Neuronal stem cell (in vitro differentiated cells): Measurements from ENCODE around the gene MAGED4B.
"Not testable (repeated sequence)": the region's sequence is repeated elsewhere in the genome, so short reads cannot be mapped to it uniquely, and the experiment has no call there.

Source experiments
- DNase-seq: peaks from one replicate; pipeline ENCODE4 v3.0.0-alpha.2; 2013; ENCODE audit warnings: low spot score
- H2AFZ ChIP-seq: one replicate; pipeline ENCODE4 v1.6.1; 2013; ENCODE audit warnings: mild to moderate bottlenecking, low read length, inconsistent platforms
- H2AK5ac ChIP-seq: 2 replicates; pipeline ENCODE4 v1.6.1; 2013; ENCODE audit warnings: low read depth, mild to moderate bottlenecking, inconsistent platforms, low read length, moderate library complexity, mixed read lengths
- H2BK120ac ChIP-seq: 2 replicates; pipeline ENCODE4 v1.6.1; 2013; ENCODE audit warnings: low read depth, mild to moderate bottlenecking, inconsistent platforms, low read length, moderate library complexity, mixed read lengths
- H2BK12ac ChIP-seq: one replicate; pipeline ENCODE4 v1.6.1; 2013; ENCODE audit warnings: low read length, inconsistent platforms
- H2BK15ac ChIP-seq: 2 replicates; pipeline ENCODE4 v1.6.1; 2013; ENCODE audit warnings: mild to moderate bottlenecking, low read length, inconsistent platforms, mixed read lengths
- H2BK5ac ChIP-seq: one replicate; pipeline ENCODE4 v1.6.1; 2013; ENCODE audit warnings: inconsistent platforms, mild to moderate bottlenecking, low read length, moderate library complexity
- H3K14ac ChIP-seq: one replicate; pipeline ENCODE4 v1.6.1; 2013; ENCODE audit warnings: low read length, inconsistent platforms
- H3K18ac ChIP-seq: 2 replicates; pipeline ENCODE4 v1.6.1; 2013; ENCODE audit warnings: low read length, inconsistent platforms
- H3K23ac ChIP-seq: 2 replicates; pipeline ENCODE4 v1.6.1; 2013; ENCODE audit warnings: low read depth, mild to moderate bottlenecking, mixed read lengths, low read length, inconsistent platforms; ENCODE audit not compliant: poor library complexity
- H3K27ac ChIP-seq: replicated peaks from 3 replicates; pipeline ENCODE4 v1.5.1; 2013; ENCODE audit warnings: low read length, inconsistent platforms
- H3K27me3 ChIP-seq, 3 experiments: 2 replicates each; pipeline ENCODE4 v1.6.1; 2013; ENCODE audit warnings: low read length in 3 of 3, mild to moderate bottlenecking in 2 of 3, inconsistent platforms in 1 of 3, low read depth in 1 of 3, mixed read lengths in 1 of 3, moderate library complexity in 1 of 3; ENCODE audit not compliant: control insufficient read depth in 3 of 3, insufficient read depth in 3 of 3
- H3K36me3 ChIP-seq, 2 donors: replicated peaks in 1 of 2; 2 replicates each; pipeline ENCODE4 v1.6.1; 2013; ENCODE audit warnings: low read length in 2 of 2; ENCODE audit not compliant: control insufficient read depth in 2 of 2, insufficient read depth in 2 of 2
- H3K4ac ChIP-seq: 2 replicates; pipeline ENCODE4 v1.6.1; 2013; ENCODE audit warnings: inconsistent platforms, mild to moderate bottlenecking, low read length, moderate library complexity
- H3K4me1 ChIP-seq, 2 donors: 1 replicate in 1 of 2; 2 replicates in 1 of 2; pipeline ENCODE4 v1.6.1; 2013; ENCODE audit warnings: low read length in 2 of 2, low read depth in 1 of 2; ENCODE audit not compliant: control insufficient read depth in 2 of 2, insufficient read depth in 1 of 2
- H3K4me2 ChIP-seq: one replicate; pipeline ENCODE4 v1.6.1; 2013; ENCODE audit warnings: mild to moderate bottlenecking, low read length, inconsistent platforms; ENCODE audit not compliant: insufficient read depth, poor library complexity, severe bottlenecking
- H3K4me3 ChIP-seq, 2 donors: 2 replicates each; pipeline ENCODE4 v1.5.1; 2013; ENCODE audit warnings: low read length in 2 of 2, mild to moderate bottlenecking in 2 of 2, inconsistent platforms in 1 of 2, moderate library complexity in 1 of 2
- H3K79me1 ChIP-seq: one replicate; pipeline ENCODE4 v1.6.1; 2013; ENCODE audit warnings: low read depth, mild to moderate bottlenecking, inconsistent platforms, low read length, moderate library complexity
- H3K9ac ChIP-seq: one replicate; pipeline ENCODE4 v1.6.1; 2013; ENCODE audit warnings: mild to moderate bottlenecking, low read depth, low read length, inconsistent platforms; ENCODE audit not compliant: poor library complexity
- H3K9me3 ChIP-seq, 2 donors: replicated peaks in 1 of 2; 2 replicates each; pipeline versions ENCODE3 to v1.6.1; 2013; ENCODE audit warnings: low read length in 2 of 2, mild to moderate bottlenecking in 2 of 2, inconsistent platforms in 1 of 2, low read depth in 1 of 2, mixed read lengths in 1 of 2, moderate library complexity in 1 of 2; ENCODE audit not compliant: control insufficient read depth in 2 of 2, insufficient read depth in 1 of 2
- H4K8ac ChIP-seq: one replicate; pipeline ENCODE4 v1.6.1; 2013; ENCODE audit warnings: low read depth, mild to moderate bottlenecking, inconsistent platforms, low read length, moderate library complexity
- H4K91ac ChIP-seq: one replicate; pipeline ENCODE4 v1.6.1; 2013; ENCODE audit warnings: low read length, low read depth, mild to moderate bottlenecking, inconsistent platforms; ENCODE audit not compliant: poor library complexity
- WGBS, 2 donors: extraction: QIAGEN DNeasy Blood & Tissue Kit; methylation state at CpG; one replicate each; pipeline ENCODE4 v1.1.7; 2013; ENCODE audit warnings: missing lambda C conversion rate in 2 of 2, mixed read lengths in 1 of 2; ENCODE audit not compliant: insufficient read length in 2 of 2, insufficient replicate concordance in 1 of 2; ENCODE audit errors: extremely low coverage in 2 of 2; 5-methylcytosine and 5-hydroxymethylcytosine counted together

MAGED4B gene

GRCh38 chrX:52078131-52078530, 9.1 kb upstream of the MAGED4B start:
- H3K9ac ChIP-seq = no peak overlapping the region
- no peak overlapping the region for H3K27ac ChIP-seq
- no peak overlapping the region for H2BK12ac ChIP-seq
- WGBS, 2 donors = no CpG with 5 or more reads among the region's 1 CpG
- no peaks in the 10 kb centered on the region for H3K9me3 ChIP-seq
- no peak overlapping the region for H2AFZ ChIP-seq
- no peak overlapping the region for H4K8ac ChIP-seq
- no peak overlapping the region for H2BK5ac ChIP-seq
- H3K27me3 ChIP-seq = no peaks in the 10 kb centered on the region
- H3K23ac ChIP-seq = no peak overlapping the region
- no peaks in the 10 kb centered on the region for H3K4me1 ChIP-seq
- no peak overlapping the region for H4K91ac ChIP-seq
- no peak for DNase-seq
- H2BK120ac ChIP-seq = no peak overlapping the region
- no peak overlapping the region for H3K18ac ChIP-seq
- no peak overlapping the region for H2BK15ac ChIP-seq
- H3K4me2 ChIP-seq = no peak overlapping the region
- no peak overlapping the region for H2AK5ac ChIP-seq
- no peak overlapping the region for H3K4ac ChIP-seq
- no peak overlapping the region for H3K4me3 ChIP-seq
- H3K36me3 ChIP-seq = no peaks in the 10 kb centered on the region
- H3K14ac ChIP-seq = no peak overlapping the region
- H3K79me1 ChIP-seq = no peaks in the 10 kb centered on the region

- H3K4me3 ChIP-seq, H4K8ac ChIP-seq, H2AK5ac ChIP-seq, H4K91ac ChIP-seq, H2BK120ac ChIP-seq, H3K9ac ChIP-seq, H3K27me3 ChIP-seq, H2AFZ ChIP-seq, DNase-seq, H3K36me3 ChIP-seq, H2BK15ac ChIP-seq, H3K27ac ChIP-seq, H3K18ac ChIP-seq, H3K4me1 ChIP-seq, H3K79me1 ChIP-seq, H3K4ac ChIP-seq, H3K9me3 ChIP-seq, H3K14ac ChIP-seq, H2BK12ac ChIP-seq, H3K4me2 ChIP-seq, H3K23ac ChIP-seq, H2BK5ac ChIP-seq: not testable (repeated sequence)
- no CpG with 5 or more reads among the region's 6 CpGs for WGBS, 2 donors
These were observed 26.7 kb downstream of the MAGED4B start for GRCh38 chrX:52042288-52042687.

- no peak overlapping the region for H2BK120ac ChIP-seq
- no peak overlapping the region for H3K14ac ChIP-seq
- DNase-seq = no peak
- H3K4me1 ChIP-seq = no peaks in the 10 kb centered on the region
- no peak overlapping the region for H2BK5ac ChIP-seq
- no peak overlapping the region for H3K4ac ChIP-seq
- H3K9me3 ChIP-seq = no peaks in the 10 kb centered on the region
- no peaks in the 10 kb centered on the region for H3K36me3 ChIP-seq
- H3K27me3 ChIP-seq = peaks cover 0 to 14% (median 0%) of the 10 kb centered on the region in 3 experiments
- no peak overlapping the region for H4K91ac ChIP-seq
- H4K8ac ChIP-seq = no peak overlapping the region
- H2BK15ac ChIP-seq = no peak overlapping the region
- no peak overlapping the region for H3K23ac ChIP-seq
- H3K18ac ChIP-seq = no peak overlapping the region
- H3K9ac ChIP-seq = no peak overlapping the region
- H2BK12ac ChIP-seq = no peak overlapping the region
- no peak overlapping the region for H2AFZ ChIP-seq
- no CpG with 5 or more reads among the region's 1 CpG for WGBS, 2 donors
- no peak overlapping the region for H3K27ac ChIP-seq
- H3K4me2 ChIP-seq = no peak overlapping the region
- no peak overlapping the region for H2AK5ac ChIP-seq
- no peaks in the 10 kb centered on the region for H3K79me1 ChIP-seq
- H3K4me3 ChIP-seq = no peak overlapping the region
These were observed 34.8 kb downstream of the MAGED4B start for GRCh38 chrX:52034211-52034610.

GRCh38 chrX:52031371-52031770, 37.6 kb downstream of the MAGED4B start:
- H3K4me3 ChIP-seq = no peak overlapping the region
- no peaks in the 10 kb centered on the region for H3K36me3 ChIP-seq
- H3K23ac ChIP-seq = no peak overlapping the region
- no peak overlapping the region for H3K4ac ChIP-seq
- H2BK15ac ChIP-seq = no peak overlapping the region
- H3K9ac ChIP-seq = no peak overlapping the region
- no CpG with 5 or more reads among the region's 2 CpGs for WGBS, 2 donors
- H4K91ac ChIP-seq = no peak overlapping the region
- no peak overlapping the region for H4K8ac ChIP-seq
- H3K14ac ChIP-seq = no peak overlapping the region
- H3K27me3 ChIP-seq = peaks cover 0 to 14% (median 0%) of the 10 kb centered on the region in 3 experiments
- no peak overlapping the region for H2AFZ ChIP-seq
- H2BK5ac ChIP-seq = no peak overlapping the region
- no peak for DNase-seq
- H3K9me3 ChIP-seq = no peaks in the 10 kb centered on the region
- no peak overlapping the region for H2BK120ac ChIP-seq
- H3K4me1 ChIP-seq = no peaks in the 10 kb centered on the region
- H3K4me2 ChIP-seq = no peak overlapping the region
- H3K27ac ChIP-seq = no peak overlapping the region
- H3K79me1 ChIP-seq = no peaks in the 10 kb centered on the region
- no peak overlapping the region for H2AK5ac ChIP-seq
- H3K18ac ChIP-seq = no peak overlapping the region
- no peak overlapping the region for H2BK12ac ChIP-seq
